SK-MEL-5 (cell line): ENCODE measurements around the gene RXRA. TPM values are rescaled to one million over a fixed set of nuclear protein-coding genes. Genes with fewer than 3 reads are reported as not detected.

Source experiments
- DNase-seq: peaks from one replicate; pipeline ENCODE4 v3.0.0-alpha.2; 2016; ENCODE audit warnings: low read depth, low spot score
- in situ Hi-C: cut with HindIII; loops from 2 replicates; pipeline ENCODE4 v1.10.0; 2016; ENCODE audit warnings: low sequenced_read_pairs, high pct_unique_total_duplicates, low pct_unique_long_range_greater_than_20kb
- total RNA-seq: library from RNA; depleted of rRNA; stranded (reverse); fragments of >200 nt; shearing (Covaris generic); gene quantifications from 2 replicates; pipeline ENCODE4 v1.2.3, GENCODE V29; 2014

RXRA gene
- total RNA-seq, 1 experiment from 2014 or later, result 8.5 TPM

DNA sequence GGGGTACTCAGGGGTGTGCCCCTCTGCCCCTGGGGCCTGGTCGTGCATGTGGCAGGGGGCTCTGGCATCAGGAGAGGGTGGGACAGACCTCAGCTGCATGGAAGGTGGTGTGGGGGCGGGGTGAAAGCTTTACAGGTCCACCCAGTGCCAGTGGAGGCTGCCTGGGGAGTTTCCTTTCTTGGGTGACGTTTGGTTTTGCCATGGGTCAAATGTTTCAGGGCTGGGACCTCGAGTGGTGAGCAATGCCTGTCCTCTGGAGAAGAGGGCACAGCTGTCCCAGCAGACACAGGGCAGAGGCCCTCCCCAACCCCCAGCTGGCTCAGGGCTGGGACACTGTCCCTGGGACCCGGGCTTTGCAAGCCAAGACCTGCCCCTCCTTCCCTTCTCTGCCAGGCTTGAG, 3.6 kb downstream of the RXRA start:
- DNase-seq, result no peak
- in situ Hi-C loops, result no loop called here

DNA sequence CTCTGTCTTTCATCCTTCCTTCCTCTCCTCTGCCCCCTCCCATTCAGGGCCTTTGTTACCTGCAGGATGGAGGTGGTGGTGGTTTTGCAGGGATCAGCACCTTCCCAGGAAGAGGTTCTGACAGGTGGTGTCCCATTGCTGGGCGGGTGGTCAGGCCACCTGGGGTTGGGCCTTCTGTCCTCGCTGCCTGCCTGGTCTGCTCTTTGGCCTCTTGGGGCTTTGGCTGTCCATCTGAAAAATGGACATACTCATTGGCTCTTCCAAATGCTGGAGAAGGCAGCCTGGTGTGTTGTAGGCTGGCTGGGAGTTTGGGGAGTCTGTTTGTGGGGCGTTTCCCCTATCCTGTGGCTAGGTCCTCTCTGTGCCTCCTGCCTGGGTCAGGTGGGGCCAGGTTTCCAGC, 4.3 kb downstream of the RXRA start:
- in situ Hi-C loops, result no loop called here
- DNase-seq, result no peak

DNA sequence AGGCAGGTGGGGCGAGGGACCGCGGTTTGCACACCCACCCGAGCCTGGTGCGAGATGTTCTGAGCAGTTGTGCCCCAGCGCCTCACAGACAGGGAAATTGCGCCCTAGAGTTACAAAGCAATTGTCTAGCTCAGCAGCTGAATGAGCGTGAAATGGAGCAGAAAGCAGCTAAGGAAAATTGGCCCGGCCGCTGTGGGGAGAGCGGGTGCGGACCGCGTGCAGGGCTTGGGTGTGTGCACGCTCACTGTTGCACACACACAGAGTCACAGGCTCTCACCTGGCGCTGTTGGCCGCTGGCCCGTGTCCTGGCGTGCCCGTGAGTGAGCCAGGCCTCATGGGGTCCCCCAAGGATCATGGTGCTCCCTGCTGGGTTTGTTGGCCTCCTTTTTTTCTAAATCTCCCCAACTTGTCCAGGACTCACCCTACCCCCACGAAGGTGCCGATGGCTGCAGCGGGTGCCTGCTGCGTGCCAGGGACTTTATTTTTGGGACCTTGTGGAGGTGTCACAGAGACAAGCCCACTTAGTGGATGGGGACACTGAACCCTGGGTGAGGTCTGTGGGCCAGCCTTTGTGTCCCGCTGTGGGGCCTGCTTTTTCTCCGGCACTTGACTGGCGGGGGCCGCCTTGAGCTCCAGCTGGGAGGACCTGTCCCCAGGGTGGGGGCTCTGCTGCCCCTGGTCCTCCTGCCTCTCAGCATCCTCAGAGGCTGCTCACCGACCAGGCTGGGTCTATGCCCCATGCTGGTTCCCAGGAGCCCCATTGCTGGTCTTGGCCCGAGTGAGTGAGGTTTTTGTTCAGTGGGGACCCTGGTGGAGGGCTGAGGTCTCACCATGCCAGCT, 5.2 kb downstream of the RXRA start:
- in situ Hi-C loops, result no loop called here
- no peak for DNase-seq

DNA sequence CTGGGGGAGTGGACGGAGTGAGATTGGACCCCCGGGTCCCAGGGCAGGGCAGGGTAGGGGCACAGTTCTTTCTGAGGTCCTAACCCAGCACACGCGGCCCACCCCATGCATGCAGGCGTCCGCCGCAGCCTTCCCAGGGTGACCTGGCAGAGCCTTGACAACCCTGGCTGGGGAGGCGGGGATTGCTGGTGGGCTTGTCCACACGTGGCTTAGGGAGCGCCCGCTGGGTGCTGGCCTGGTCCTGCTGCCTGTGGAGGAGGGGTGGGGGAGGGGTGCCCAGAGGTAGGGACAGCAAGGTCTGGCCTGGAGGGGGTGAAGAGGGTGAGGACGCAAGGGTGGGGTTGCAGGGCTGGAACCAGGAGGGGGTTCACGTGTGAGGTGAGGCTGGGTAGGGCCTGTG, 6.0 kb downstream of the RXRA start:
- DNase-seq, result no peak
- in situ Hi-C loops, result no loop called here

DNA sequence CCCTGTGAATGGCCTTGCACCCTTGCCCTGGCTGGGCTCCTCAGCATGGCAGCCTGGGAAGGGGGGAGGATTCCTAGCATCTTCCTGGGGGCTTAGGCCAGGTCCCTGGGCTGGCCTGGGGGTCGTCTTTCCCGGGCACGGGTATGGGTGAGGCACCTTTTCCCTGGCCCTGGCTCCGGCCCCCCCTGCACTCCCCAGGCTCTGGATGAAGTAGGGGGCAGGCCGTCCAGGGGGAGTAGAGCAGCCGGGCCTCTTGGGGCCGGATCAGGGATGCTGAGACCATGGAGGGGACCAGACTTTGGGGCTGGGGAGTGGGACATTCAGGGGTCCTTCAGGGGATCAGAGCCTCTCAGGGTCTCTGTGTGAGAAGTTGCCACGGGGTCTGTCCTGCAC, 6.6 kb downstream of the RXRA start:
- in situ Hi-C loops, result no loop called here

DNA sequence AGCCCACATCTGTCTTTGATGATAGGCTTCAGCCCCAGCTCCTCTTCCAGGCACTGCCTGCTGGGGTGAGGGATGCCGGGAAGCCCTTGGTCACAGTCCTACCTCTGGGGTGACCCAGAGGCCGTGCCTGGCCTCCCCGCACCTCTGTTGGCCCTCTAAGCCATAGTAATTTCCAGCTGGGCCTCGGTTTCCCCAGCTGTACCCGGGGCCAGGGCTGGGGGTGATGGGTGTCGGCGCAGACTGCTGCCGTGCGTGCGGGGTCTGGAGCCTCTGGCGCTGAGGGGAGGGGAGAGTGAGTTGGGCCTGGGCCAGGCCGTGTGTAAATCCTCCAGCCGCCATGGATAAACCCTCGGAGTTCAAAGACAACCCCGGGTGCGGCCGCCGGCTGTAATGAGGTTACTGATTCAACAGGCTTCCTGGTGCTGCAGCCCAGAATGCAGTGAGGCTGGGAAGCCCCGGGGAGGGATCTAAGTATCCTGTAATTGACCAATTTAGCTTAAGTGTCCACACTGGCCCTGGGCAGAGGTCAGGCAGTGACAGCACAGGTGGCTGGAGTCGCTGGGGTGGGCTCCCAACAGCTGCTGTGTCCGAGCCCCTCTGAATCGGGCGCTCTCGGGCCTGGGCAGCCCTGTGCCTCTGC, 7.1 kb downstream of the RXRA start:
- in situ Hi-C loops, result no loop called here
- DNase-seq, result no peak

More for the DNA sequence above, 6.6 kb downstream of the RXRA start:
- DNase-seq, result no peak

DNA sequence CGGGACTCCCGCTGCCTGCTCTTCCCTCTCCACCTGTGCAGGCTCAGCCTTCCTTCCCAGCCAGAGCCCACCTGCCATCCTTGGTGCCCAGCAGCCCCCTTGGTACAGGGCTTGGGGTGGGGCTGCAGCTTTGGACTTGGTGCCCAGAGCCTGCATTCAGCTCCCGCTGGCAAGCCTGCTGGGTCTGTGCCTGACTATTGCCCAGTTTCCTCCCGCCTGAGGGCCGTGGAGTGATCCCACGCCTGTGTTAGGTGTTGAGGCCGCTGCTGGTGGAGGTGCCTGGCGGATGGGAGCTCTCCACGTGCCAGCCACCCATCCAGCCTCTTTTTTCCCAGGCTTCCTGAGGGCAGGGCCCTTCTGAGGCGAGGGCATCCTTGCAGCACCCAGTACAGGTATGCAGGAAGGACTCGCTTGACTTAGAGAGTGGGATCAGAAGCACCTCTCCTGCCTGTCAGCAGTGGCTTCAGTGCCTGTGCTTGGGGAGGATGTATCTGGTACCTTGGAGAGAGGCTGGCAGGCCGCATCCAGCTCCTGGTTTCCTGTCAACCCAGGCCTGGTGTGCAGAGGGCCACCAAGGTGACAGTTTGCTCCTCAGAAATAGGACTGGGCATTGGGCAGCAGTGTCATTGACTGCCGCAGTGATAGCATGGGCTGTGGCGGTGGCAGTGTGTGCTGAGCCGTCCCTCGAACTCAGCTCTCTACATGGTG, 7.8 kb downstream of the RXRA start:
- DNase-seq, result no peak
- in situ Hi-C loops, result no loop called here

DNA sequence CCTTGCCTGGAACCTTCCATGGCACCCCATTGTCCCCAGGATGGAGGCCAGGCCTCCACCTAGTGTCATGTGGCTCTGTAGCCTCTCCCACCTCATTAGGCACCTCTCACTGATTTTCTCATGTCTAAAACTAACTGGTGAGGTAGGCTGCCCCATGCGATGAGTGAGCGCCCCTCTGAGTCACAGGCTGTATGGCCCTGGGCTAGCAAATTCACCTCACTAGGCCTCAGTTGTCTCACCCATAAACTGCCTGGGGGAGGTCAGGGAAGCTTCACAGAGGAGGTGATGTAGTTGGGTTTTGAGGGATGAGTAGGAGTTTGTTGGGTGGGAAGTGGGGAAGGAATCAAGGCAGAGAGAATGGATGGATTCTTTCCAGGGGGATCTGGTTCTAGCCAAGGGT, 8.8 kb downstream of the RXRA start:
- DNase-seq, result peak; percentile 6
- in situ Hi-C loops, result no loop called here

DNA sequence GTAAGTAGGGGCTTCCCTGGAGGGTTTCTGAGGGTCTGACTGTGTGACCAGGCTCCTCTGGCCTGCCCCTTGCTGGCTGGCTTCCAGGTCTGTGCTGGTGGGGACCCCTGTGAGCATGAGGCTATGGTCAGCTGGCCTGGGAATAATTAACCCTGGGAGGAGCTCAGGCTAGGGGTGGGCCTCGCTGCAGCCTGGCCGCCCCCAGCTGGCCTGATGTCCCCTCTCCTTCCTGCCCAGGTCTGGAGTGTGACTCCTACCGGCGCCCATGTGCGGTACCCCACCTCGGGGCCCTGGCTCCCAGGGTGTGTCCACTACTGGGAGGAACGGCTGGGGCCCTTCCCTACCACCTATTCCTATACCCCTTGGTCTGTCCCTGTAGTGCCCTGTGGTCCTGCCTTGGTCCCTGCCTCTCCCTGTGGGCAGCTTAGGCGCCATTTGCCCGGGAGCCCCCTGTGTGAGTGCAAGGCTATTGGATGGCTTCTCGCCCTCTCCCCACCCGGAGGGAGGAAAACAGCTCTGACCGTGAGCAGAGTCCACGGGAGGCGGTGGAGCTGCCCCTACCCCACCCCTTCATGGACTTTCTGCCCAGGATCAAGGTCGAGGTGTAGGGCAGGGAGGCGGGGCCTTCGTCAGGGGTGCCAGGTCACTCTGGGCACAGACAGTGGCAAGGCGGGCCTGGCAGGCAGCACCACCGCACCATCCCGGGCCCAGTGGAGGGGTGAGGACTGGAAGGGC, 9.4 kb downstream of the RXRA start:
- in situ Hi-C loops, result no loop called here
- DNase-seq, result no peak

DNA sequence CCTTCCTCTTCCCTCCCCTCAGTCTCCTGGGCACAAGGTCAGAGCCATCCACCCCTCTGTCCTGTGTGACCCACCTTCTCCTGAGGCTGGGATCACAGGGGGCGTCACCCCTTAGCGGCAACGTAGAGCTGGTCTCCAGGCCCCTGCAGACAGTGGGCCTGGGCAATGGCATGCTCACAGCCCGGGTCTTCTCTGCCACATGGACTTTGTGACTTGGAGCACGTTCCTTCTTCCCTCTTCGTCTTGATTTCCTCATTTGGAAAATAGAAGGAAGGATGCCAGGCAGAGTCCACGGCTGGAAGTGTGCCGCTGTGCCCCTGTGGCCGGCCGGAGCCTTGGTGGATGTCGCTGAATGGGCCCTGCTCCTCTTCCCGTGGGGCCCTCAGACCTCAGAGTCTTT, 10.0 kb downstream of the RXRA start:
- no peak for DNase-seq
- in situ Hi-C loops, result no loop called here

DNA sequence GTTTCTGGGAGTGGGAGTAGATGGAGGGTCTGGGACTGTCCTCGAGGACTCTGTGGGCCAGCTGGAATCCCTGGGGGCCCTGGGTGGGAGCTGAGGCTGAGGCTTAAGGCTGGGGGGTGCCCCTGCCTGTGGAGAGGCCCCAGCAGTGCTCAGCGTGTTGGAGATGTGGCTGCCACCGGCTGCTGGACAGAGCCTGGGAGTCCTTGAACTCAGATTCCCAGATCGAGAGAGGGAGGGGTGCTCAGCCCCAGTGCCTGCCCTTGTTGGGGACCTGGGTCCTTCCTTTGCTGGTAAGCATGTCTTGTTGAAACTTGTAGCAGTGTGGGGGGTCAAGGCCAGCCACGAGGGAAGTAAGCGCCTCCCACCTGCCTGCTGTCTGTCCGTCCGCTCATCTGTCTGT, 10.7 kb downstream of the RXRA start:
- in situ Hi-C loops, result no loop called here
- DNase-seq, result no peak

DNA sequence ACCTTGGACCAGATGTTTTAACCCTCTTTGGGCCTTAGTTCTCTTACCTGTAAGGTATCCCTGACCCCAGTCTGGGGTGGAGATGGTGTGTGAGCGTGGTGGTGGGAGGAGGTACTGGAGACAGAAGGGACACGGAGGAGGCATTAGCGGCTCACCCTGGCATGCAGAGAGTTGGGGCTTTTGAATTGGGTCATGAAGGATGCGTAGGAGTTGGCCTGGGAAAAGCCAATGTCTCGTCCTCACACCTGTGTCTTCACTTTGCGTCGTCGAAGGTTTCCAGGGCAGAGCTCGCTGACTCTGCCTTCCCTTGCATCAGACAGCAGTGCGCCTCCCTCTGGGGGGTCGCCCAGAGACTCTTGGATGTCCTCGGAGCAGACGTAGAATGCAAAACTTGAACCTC, 11.2 kb downstream of the RXRA start:
- no peak for DNase-seq
- in situ Hi-C loops, result no loop called here

DNA sequence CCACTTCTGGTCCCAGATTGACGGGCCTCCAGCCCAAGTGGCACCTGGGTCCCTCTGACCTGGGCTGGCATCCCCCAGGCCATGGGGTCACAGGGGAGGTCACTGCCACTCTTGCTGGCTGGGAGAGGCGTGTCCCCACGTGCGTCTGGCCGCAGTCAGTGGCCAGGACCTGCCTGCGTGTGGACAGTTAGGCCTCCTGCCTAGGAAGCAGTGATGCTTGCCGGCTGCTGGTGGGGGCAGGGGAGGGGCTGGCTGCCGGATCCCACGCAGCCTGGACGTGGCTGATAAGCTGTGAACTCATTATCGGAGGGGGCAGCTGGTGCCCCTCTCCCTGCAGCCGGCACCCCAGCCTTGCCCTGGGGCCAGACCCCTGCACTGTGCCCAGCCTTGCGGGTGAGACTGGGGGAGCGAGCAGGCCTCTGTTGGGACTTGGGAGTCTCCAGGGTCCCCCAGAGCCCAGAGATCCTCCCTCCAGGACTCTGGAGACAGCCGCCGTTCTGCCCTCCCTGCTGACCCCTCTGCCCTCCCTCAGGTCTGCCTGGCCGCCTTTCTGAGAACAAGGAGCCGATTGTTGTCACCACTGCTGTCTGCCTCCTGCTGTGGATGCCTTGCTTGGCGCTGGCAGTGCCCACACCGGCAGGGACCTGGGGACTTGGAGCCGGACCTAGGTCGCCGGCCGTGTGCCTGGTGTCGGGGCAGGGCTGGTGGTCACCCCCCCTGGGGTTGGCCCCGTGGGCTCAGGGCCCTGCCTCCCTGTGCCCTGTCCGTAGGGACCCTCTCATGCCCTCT, 12.3 kb downstream of the RXRA start:
- in situ Hi-C loops, result no loop called here
- peak; percentile 73 for DNase-seq

DNA sequence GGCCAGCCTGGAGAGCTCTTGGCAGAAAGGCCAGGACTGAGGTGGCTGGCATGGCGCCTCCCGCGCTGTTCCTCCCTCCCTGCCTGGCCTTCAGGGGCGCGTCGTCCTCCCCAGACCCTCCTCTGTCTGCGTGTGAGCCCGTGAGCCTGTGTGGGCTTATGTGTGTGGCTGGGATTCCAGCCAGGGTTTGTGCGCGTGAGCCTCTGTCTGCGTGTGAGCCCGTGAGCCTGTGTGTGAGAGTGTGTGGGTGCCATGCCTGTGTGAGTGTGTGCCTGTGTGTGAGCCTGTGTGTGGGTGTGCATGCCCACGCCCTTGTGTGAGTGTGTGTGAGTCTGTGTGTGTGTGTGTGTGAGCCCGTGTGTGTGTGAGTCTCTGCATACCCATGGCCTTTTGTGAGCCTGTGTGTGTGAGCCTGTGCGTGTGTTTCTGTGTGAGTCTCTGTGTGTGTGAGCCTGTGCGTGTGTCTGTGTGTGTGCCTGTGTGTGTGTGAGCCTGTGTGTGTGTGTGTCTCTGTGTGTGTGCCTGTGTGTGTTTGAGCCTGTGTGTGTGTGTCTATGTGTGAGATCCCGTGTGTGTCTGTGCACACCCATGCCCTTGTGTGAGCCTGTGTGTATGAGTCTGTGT, 13.0 kb downstream of the RXRA start:
- in situ Hi-C loops, result no loop called here
- peak; percentile 3 for DNase-seq

DNA sequence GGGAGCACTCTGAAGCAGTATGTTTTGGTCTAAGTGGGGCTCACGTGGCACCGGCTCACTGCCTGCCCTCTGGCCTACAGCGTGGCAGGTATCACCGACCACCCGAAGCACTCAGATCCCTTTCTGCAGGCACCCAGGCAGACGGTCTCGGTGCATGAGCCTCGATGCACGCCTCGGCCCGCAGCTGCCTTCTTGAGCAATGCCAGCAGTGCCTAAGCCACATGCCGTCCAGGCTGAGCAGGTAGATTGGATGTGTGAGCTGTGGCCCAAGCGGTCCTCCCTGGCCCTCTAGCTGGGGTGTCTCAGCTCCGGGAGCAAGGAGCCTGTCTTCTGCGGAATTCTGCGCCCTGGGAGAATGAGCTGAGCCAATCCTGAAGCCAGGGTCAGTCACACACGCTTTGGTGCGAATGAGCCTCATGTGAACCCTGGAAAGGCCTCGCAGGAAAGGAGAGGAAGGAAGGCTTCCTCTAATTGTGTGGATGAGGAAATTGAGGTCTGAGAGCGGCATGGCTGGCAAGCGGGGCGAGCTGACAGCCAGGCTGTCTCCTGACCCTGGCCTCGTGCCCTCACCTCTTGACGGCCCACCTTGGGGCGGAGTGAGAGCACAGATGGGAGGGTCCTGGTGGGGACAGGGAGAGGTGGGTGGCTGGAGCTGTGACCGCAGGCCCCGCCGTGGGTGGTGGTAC, 14.4 kb downstream of the RXRA start:
- in situ Hi-C loops, result no loop called here
- DNase-seq, result no peak

DNA sequence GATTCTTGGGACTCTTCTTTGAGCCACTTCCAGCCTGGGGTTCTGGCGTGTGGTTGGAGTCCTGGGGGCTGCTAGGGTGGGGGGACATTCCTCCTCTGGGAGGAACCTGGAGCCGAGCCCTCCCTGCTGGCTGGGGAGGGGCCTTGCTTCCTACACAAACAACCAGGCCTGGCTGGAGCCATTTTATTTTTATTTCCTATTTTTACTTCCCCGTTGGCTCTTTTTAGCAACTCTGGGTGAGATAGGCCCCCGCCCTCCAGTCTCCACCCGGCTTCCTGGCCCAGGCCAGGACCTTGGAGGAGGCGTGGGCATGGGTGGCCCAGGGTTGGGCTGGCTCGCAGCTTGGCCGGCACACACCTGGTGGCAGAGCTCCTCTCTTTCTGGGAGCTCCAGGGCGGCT, 15.1 kb downstream of the RXRA start:
- in situ Hi-C loops, result no loop called here
- no peak for DNase-seq
